GM19438 (cell line): ENCODE results near the gene BRD3.

Experiments
- ATAC-seq: cut with Tn5 transposase; IDR thresholded peaks from one replicate; pipeline ENCODE4 v1.9.1; 2021; ENCODE audit warnings: low read depth; ENCODE audit not compliant: unreplicated experiment

BRD3 gene

DNA sequence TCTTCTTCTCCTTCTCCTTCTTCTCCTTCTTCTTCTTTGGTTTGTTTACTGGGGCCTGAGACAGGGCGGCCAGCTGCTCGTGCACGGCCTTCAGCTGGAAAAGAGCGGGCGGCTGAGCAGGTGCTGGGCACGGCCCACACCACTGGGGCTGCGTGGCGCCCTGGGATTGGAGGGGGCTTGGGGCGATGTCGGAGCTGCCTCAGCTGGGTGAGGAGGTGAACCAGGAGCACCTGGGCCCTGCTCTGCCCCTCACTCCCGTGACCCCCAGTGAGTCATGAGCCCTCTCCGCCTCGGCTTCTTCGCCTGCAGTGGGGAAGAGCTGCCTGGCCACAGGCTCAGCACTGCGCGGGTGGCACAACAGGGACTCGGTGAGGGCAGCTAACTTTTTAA, 27.7 kb downstream of the BRD3 start:
- no peak for ATAC-seq

DNA sequence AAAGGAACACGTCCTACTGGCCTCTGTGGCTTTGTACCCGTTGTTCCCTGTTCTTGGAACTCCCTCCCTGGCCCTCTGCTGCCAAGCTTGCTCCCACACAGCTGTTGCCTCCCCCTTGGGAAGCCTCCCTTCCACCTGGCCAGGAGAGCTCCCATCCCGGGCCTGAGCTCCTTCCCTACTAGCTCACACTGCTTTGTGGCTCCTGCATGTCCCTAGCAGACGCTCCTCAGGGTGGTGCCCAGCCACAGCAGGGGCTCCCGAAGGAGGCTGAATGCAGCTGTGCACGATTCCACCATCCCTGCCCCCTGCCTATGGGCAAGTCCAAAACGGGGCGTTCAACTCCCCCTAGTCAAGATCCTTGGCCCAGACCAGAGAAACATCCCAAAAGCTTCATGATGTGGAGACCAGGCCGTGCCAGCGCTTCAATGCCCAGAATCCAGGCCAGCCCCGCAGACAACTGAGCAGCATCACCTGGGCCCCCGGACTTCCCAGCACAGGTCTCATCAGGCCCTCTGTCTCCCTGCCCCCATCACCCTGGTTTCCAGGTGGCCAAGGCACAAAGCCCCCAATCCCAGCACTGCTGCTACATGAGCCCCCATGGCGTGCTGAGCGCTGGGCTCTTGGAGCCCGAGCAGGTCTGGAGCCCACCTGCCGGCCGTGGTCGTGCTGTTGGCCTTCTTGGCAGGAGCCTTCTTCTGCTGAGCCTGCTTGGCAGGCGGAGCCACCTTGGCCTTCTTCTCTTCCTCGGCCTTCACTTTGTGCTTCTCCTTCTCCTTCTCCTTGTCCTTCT, 28.2 kb downstream of the BRD3 start:
- no peak for ATAC-seq

DNA sequence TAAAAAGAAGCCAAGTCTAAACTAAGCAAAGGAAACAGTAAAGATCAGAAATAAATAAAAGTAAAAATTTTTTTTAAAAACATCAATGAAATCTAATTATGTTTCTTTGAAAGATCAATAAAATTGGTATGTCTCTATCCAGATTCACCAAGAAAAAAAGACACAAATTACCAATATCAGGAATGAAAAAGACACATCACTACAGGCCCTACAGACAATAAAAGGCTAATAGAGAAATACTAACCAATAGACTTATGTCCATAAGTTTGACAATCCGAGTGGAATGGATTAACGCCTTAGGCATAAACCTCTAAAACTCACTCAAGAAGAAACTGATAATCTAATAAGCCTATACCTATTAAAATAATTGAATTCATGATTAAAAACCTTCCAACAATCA, 30.2 kb downstream of the BRD3 start:
- ATAC-seq = no peak

GRCh38 chr9:134036130-134036529, 31.7 kb downstream of the BRD3 start:
- no peak for ATAC-seq

- ATAC-seq = no peak
Observed at GRCh38 chr9:134035041-134036039, 32.5 kb downstream of the BRD3 start.

GRCh38 chr9:134034215-134035040, 33.4 kb downstream of the BRD3 start:
- ATAC-seq = no peak

DNA sequence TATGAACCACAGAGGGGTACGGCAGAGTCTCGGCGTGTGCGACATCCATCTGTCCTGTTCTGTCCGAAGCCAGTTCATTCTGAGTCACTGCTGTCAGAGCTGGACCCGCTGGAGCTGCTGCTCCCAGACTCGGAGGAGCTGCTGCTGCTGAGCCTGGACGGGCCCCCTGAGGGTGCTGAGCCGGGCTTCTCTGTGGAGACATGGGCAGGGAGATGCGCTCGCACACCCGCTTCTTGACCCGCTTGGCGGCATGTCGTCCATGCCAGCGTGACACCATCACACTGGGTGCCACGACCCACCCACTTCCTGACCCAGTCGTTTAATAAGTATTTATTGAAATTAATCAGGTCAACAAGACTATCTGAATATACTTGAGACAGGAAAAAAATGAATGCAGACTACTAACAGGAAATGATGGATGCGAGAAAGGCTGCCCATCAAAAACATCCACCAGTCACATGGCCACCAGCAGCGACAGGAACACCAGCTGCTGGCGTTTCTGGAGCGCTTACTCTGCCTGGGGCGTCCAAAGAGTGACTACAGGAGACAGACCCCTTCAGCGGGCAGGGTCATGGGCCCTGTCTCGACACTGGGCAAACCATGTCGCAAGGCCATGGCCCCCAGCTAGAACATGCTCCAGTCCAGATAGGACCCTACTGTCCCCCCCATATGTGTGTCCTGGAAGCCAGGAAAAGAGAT, 34.2 kb downstream of the BRD3 start:
- ATAC-seq = no peak

GRCh38 chr9:134032456-134033222, 35.2 kb downstream of the BRD3 start:
- ATAC-seq = no peak

GRCh38 chr9:134031783-134032182, 36.0 kb downstream of the BRD3 start:
- ATAC-seq = no peak

GRCh38 chr9:134030821-134031470, 36.9 kb downstream of the BRD3 start:
- ATAC-seq = no peak

DNA sequence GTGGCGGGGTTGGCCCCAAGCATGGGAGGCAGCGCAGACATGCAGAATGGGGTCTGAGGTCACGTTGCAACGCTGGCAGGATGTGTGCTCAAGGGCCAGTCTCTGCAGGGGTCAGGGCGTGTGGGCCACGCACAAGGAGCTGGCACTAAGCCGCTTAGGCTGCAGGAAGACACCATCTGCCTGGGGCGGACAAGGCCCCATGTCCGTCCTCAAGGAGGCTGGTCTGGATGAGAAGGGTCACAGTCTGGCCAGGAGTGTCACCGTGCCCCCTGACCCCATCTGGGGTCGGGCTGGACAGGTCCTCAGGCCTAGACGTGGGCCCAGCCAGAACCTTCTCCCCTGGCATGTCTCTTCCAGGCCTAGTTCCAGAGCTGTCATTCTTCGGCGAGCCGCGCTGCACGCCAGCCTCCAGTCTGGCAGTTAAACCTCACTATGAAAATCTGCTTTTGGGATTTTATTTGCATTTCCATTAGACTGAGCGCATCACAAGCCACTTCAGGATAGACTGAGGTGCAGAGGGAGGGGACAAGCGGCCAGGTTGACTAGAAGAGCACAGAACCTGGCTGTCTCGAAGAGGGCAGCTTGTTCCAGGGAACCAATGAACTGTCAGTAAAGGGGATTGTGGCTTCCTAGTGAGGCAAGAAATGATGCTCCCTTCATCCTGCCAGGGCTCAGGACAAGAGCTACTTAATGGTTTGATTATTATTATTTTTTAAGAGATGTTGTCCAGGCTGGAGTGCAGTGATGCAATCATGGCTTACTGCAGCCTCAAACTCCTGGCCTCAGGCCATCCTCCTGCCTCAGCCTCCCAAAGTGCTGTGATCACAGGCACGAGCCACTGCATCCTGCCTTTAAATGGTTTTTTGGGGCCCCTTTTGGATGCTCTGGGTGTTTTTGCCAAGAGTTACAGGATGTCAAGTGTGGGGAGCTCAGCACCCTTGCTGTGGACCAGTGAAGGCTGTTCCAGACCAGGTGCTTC, 38.3 kb downstream of the BRD3 start:
- ATAC-seq = no peak

GRCh38 chr9:134028575-134029247, 39.1 kb downstream of the BRD3 start:
- ATAC-seq = no peak

DNA sequence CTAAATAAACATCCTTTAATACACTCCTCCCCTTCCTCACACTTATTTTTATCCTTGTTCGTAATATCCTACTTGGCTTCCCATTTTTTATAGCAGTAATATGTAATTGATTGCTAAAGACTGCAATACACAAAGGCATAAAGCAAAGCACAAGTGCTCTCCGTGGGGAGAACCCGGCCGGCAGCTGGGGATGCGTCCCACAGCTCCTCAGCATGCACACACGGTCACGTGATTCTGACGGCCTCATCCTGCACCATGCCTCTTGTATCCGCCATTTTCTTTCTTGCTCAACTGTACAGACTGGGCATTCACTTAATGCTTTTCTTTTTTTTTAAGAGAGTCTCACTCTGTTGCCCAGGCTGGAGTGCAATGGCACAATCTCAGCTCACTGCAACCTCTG, 39.8 kb downstream of the BRD3 start:
- ATAC-seq = no peak

DNA sequence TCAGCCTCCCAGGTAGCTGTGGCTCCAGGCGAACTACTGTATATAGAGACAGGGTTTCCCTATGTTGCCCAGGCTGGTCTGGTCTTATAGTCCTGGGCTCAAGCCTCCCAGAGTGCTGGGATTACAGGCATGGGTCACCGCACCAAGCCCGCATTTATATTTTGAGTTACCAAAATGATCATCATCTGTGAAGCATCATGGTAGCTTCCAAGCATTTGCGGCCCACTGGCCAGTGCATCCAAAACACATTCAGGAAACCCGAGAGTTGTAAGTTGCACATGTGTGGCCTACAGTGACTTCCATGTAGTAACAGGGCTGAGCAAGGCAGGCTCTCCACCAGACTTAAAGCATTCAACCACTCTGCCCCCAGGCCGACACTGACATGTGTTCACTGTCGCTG, 40.3 kb downstream of the BRD3 start:
- ATAC-seq = no peak

GRCh38 chr9:134026981-134027380, 40.8 kb downstream of the BRD3 start:
- no peak for ATAC-seq

DNA sequence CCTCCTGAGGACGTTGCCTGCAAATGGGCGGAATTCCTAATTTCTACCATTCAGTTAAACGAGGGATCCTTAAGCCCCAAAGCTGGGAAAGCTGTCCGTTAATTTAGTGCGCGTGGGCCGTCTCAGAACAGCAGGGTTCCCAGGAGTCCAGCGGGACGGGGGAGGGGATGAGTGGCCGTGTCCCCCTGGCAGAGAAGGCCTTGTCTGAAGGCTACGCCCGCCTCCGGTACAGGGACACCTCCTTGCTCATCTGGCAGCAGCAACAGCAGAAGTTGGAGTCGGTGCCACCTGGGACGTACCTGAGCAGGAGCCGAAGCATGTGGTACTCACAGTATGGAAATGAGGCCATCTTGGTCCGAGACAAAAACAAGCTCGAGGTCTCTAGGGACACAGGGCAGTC, 41.2 kb downstream of the BRD3 start:
- no peak for ATAC-seq
